Tibial artery (tissue), 4 donors: ENCODE results near the gene B3GALNT2.

Experiments used
- DNase-seq, 2 donors: peaks; one replicate each; pipeline ENCODE4 v3.0.0-alpha.2; 2019
- H3K27ac ChIP-seq, 2 donors: fragments of 200-600 bp; sonication (generic) in 1 of 2; 1 replicate in 1 of 2; 2 replicates in 1 of 2; pipeline ENCODE4 v1.5.1; 2018 to 2019; ENCODE audit warnings: mild to moderate bottlenecking in 1 of 2
- H3K27me3 ChIP-seq, 2 donors: fragments of 200-600 bp; sonication (generic) in 1 of 2; one replicate each; pipeline versions ENCODE4 v1.5.1 to v1.6.0; 2016 to 2019
- H3K36me3 ChIP-seq, 3 donors: fragments of 200-600 bp; sonication (generic) in 2 of 3; one replicate each; pipeline ENCODE4 v1.5.1; 2016 to 2019; ENCODE audit warnings: mild to moderate bottlenecking in 2 of 3
- H3K4me1 ChIP-seq, 4 donors: fragments of 200-600 bp; sonication (generic) in 2 of 4; 1 replicate in 3 of 4; 2 replicates in 1 of 4; pipeline ENCODE4 v1.5.1; 2016 to 2019
- H3K4me3 ChIP-seq, 2 donors: fragments of 200-600 bp; sonication (generic) in 1 of 2; 1 replicate in 1 of 2; 2 replicates in 1 of 2; pipeline ENCODE4 v1.5.1; 2018 to 2019; ENCODE audit warnings: mild to moderate bottlenecking in 2 of 2
- H3K9me3 ChIP-seq, 3 donors: fragments of 200-600 bp; sonication (generic) in 1 of 3; one replicate each; pipeline ENCODE4 v1.5.1; 2016 to 2019
- intact Hi-C: fragments of 100-400 bp; cut with DNase I; formaldehyde crosslinking; loops from one replicate; pipeline ENCODE4 v1.15.0; 2023; ENCODE audit warnings: low total_unique reads
- TF ChIP-seq, protein P1 (sequence below), 2 experiments: fragments of 200-600 bp in 1 of 2; fragments of 450-650 bp in 1 of 2; IDR thresholded peaks; one replicate each; pipeline ENCODE4 v1.5.1; 2017 to 2019; ENCODE audit warnings: antibody characterized with exemption in 2 of 2, mild to moderate bottlenecking in 1 of 2, moderate library complexity in 1 of 2

The B3GALNT2 gene

GRCh38 chr1:235495551-235495950, 8.7 kb downstream of the B3GALNT2 start:
- Histone ChIP-seq H3K9me3 (no peaks in the 10 kb centered on the region), H3K27me3 (no peaks in the 10 kb centered on the region), H3K4me3 (no peak overlapping the region), H3K36me3 (peaks cover 23 to 32% (median 24%) of the 10 kb centered on the region in 3 donors), H3K27ac (no peak overlapping the region), H3K4me1 (peaks cover 0 to 35% (median 7%) of the 10 kb centered on the region in 4 donors)
- DNase-seq, result no peak
- intact Hi-C loops, result no loop called here
- TF ChIP-seq, protein P1, sequence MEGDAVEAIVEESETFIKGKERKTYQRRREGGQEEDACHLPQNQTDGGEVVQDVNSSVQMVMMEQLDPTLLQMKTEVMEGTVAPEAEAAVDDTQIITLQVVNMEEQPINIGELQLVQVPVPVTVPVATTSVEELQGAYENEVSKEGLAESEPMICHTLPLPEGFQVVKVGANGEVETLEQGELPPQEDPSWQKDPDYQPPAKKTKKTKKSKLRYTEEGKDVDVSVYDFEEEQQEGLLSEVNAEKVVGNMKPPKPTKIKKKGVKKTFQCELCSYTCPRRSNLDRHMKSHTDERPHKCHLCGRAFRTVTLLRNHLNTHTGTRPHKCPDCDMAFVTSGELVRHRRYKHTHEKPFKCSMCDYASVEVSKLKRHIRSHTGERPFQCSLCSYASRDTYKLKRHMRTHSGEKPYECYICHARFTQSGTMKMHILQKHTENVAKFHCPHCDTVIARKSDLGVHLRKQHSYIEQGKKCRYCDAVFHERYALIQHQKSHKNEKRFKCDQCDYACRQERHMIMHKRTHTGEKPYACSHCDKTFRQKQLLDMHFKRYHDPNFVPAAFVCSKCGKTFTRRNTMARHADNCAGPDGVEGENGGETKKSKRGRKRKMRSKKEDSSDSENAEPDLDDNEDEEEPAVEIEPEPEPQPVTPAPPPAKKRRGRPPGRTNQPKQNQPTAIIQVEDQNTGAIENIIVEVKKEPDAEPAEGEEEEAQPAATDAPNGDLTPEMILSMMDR (IDR thresholded peaks at IDR 0.05), result no peak

DNA sequence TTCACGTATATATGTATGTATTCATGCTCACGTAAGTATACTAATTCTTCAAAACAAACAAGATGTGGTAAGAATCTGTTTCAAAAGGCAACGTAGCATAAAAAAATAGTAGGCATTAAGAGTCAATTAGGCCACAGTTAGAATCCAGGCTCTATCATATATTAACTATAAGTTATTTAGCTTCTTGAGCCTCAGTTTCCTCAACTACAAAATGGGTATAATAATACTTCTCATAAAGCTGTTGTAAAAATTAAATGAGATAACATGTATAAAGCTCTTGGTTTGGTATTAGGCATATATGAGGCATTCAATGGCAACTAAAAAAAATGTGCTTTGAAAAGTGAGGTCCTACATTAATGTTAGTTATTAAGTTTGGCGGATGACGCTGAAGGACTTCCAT, 9.2 kb downstream of the B3GALNT2 start:
- Histone ChIP-seq H3K4me3 (no peak overlapping the region), H3K27ac (no peak overlapping the region), H3K27me3 (no peaks in the 10 kb centered on the region), H3K4me1 (peaks cover 0 to 33% (median 5%) of the 10 kb centered on the region in 4 donors), H3K9me3 (no peaks in the 10 kb centered on the region), H3K36me3 (peaks cover 23 to 36% (median 24%) of the 10 kb centered on the region in 3 donors)
- TF ChIP-seq, protein P1 (IDR thresholded peaks at IDR 0.05), result no peak
- intact Hi-C loops, result no loop called here
- DNase-seq, result no peak

GRCh38 chr1:235494531-235494930, 9.7 kb downstream of the B3GALNT2 start:
- peaks cover 23 to 37% (median 24%) of the 10 kb centered on the region in 3 donors for H3K36me3 ChIP-seq

DNA sequence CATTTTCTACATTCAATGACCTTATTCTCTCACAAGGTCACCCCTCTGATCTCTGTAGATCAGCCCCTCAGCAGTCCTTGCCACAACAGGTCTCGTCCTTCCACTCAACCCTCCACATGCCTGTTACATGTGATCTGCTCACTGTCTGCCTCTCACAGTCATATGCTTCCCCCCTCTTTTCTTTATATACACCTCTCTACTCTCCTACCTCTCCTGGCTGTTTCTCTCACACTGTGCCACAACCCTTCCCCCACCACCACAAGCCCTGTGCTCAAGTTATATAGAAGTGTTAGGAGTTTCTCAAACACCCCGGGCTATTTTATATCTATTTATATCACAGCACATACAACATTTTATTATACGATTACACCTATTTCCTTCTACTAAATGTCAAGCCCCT, 12.6 kb downstream of the B3GALNT2 start:
- H3K9me3 ChIP-seq, result no peaks in the 10 kb centered on the region
- TF ChIP-seq, protein P1 (IDR thresholded peaks at IDR 0.05), result no peak
- DNase-seq, result no peak
- no peaks in the 10 kb centered on the region for H3K27me3 ChIP-seq
- no peak overlapping the region for H3K4me3 ChIP-seq
- no peak overlapping the region for H3K27ac ChIP-seq
- intact Hi-C loops, result no loop called here
- H3K4me1 ChIP-seq, result peaks cover 0 to 20% (median 0%) of the 10 kb centered on the region in 4 donors
- H3K36me3 ChIP-seq, result peaks cover 24 to 55% (median 35%) of the 10 kb centered on the region in 3 donors

More at GRCh38 chr1:235494531-235494930, 9.7 kb downstream of the B3GALNT2 start:
- no peak for DNase-seq
- Histone ChIP-seq H3K4me1 (peaks cover 0 to 35% (median 3%) of the 10 kb centered on the region in 4 donors), H3K4me3 (no peak overlapping the region), H3K27ac (no peak overlapping the region), H3K27me3 (no peaks in the 10 kb centered on the region), H3K9me3 (no peaks in the 10 kb centered on the region)
- intact Hi-C loops, result no loop called here
- TF ChIP-seq, protein P1 (IDR thresholded peaks at IDR 0.05), result no peak

DNA sequence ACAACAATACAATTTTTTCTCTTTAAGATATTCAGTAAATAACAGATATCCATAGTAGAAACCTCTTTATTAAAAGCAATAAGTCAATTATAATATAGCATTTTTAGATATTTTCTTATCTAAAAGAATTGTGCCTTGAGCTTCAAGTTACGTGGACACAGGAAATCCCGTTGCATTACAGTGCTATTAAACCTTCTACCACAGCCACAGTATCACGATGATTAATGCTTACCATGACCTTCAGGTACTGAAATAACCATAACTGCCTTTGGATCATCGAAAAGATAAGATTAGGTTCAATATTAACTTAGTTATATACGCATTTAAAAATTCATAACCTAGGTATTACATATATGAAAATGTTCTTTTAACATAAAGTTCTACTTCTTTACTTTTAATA, 17.9 kb downstream of the B3GALNT2 start:
- no peaks in the 10 kb centered on the region for H3K9me3 ChIP-seq
- TF ChIP-seq, protein P1 (IDR thresholded peaks at IDR 0.05), result no peak
- intact Hi-C loops, result no loop called here

DNA sequence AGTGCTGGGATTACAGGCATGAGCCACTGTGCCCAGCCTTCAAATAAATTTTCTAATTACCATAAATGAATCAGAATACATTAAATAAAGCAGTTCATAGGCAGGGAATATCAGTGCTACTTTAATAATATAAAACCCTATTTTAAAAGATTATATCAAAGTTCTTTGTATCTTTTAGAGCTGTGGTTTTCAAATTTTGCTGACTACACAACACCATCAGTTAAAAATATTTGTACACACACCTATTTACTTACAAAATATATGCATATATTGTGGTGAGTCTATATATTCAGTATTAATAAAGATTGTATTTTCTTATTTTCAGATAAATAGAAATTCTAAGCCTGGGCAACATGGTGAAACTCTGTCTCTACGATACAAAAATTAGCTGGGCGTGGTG, 18.7 kb downstream of the B3GALNT2 start:
- intact Hi-C loops, result no loop called here
- no peak for DNase-seq
- no peak overlapping the region for H3K4me3 ChIP-seq
- no peaks in the 10 kb centered on the region for H3K9me3 ChIP-seq
- H3K27me3 ChIP-seq, result no peaks in the 10 kb centered on the region
- H3K36me3 ChIP-seq, result peaks cover 32 to 68% (median 43%) of the 10 kb centered on the region in 3 donors
- no peak overlapping the region for H3K27ac ChIP-seq
- peaks cover 0 to 7% (median 0%) of the 10 kb centered on the region in 4 donors for H3K4me1 ChIP-seq
- TF ChIP-seq, protein P1 (IDR thresholded peaks at IDR 0.05), result no peak

More for the DNA sequence above, 17.9 kb downstream of the B3GALNT2 start:
- Histone ChIP-seq H3K36me3 (peaks cover 34 to 65% (median 38%) of the 10 kb centered on the region in 3 donors), H3K27me3 (no peaks in the 10 kb centered on the region), H3K4me1 (peaks cover 0 to 7% (median 0%) of the 10 kb centered on the region in 4 donors), H3K4me3 (no peak overlapping the region), H3K27ac (no peak overlapping the region)
- DNase-seq, result no peak
